ENCODE measurements around the gene MAP3K3. TPM values are rescaled to one million over a fixed set of nuclear protein-coding genes. Genes with fewer than 3 reads are reported as not detected.

Gene MAP3K3
- total RNA-seq, 1 experiment from 2014 or later = 24.3 TPM

GRCh38 chr17:63692195-63692816 lies 70.1 kb downstream of the MAP3K3 start:
- Histone ChIP-seq H3K27me3 (ENCODE audit: insufficient read depth, low read length) (no peaks in the 10 kb centered on the region), H3K56ac (ENCODE audit: insufficient read length, low read depth, low read length) (no peak overlapping the region), H3K4me2 (ENCODE audit: insufficient read depth, insufficient read length, low read length) (no peak overlapping the region), H3K9ac (ENCODE audit: extremely low read depth, insufficient read length, low read length) (no peak overlapping the region), H4K20me1 (ENCODE audit: control insufficient read depth, insufficient read depth, insufficient read length) (no peaks in the 10 kb centered on the region), H3K23ac (ENCODE audit: insufficient read length, low read depth, low read length) (no peak overlapping the region), H2BK120ac (ENCODE audit: low read depth, low read length, poor library complexity, severe bottlenecking) (no peak overlapping the region), H3K27ac (ENCODE audit: insufficient read length, low read depth, low read length) (no peak overlapping the region), H3K4ac (ENCODE audit: low read depth, low read length) (no peak overlapping the region), H2BK15ac (ENCODE audit: low read depth, low read length) (no peak overlapping the region), H3K79me2 (ENCODE audit: insufficient read depth, low read length) (no peaks in the 10 kb centered on the region), H2BK20ac (ENCODE audit: low read depth, low read length, poor library complexity, severe bottlenecking) (no peak overlapping the region), H4K91ac (ENCODE audit: insufficient read length, low read depth, low read length) (no peak overlapping the region), H3K18ac (ENCODE audit: insufficient read length, low read depth, low read length) (no peak overlapping the region), H2BK5ac (ENCODE audit: insufficient read length, low read length) (no peak overlapping the region), H4K5ac (ENCODE audit: insufficient read length, low read depth, low read length) (no peak overlapping the region), H3K23me2 (ENCODE audit: insufficient read length, low read depth, low read length, poor library complexity, severe bottlenecking) (no peaks in the 10 kb centered on the region), H2AFZ (ENCODE audit: low read length) (no peak overlapping the region), H4K8ac (replicated peaks; ENCODE audit: insufficient read length, low read depth, low read length) (no peak overlapping the region), H3K79me1 (ENCODE audit: insufficient read depth, low read depth, low read length, poor library complexity, severe bottlenecking) (no peaks in the 10 kb centered on the region), H2BK12ac (ENCODE audit: insufficient read length, low read depth, low read length) (no peak overlapping the region), H3K9me3 (ENCODE audit: control insufficient read depth, low read depth, low read length) (no peaks in the 10 kb centered on the region), H3K14ac (ENCODE audit: insufficient read depth, low read length) (no peak overlapping the region), H3K4me1 (ENCODE audit: insufficient read depth, low read length) (no peaks in the 10 kb centered on the region; the same call in 1 of the 2 replicates), H3T11ph (ENCODE audit: low read length) (no peak overlapping the region), H2AK5ac (ENCODE audit: insufficient read length, low read length) (no peak overlapping the region)
- Mint-ChIP-seq H3K4me3 (no peak overlapping the region), H3K4me1 (peaks cover 13 to 22% of the 10 kb centered on the region in 2 experiments; a peak in 2 of 4 replicates), H3K27me3 (ENCODE audit: low read depth) (no peaks in the 10 kb centered on the region), H3K9me3 (no peaks in the 10 kb centered on the region), H3K27ac (0 out of 7 replicates have a peak overlapping the region, but pooled peaks of 1 of the 3 experiments have one; percentile 57), H3K36me3 (ENCODE audit: insufficient read depth in 1 of 3, low read depth in 3 of 3) (peaks cover 7 to 49% (median 30%) of the 10 kb centered on the region in 3 experiments)
- no CpG with 5 or more reads among the region's 11 CpGs for WGBS (ENCODE audit: extremely low coverage, insufficient read length, low lambda C conversion rate)
- no peak for DNase-seq
- no peak for TF ChIP-seq CTCF (conservative IDR thresholded peaks at IDR 0.05)
